ENCODE results near the gene ZP1.
"Not testable (repeated sequence)": the region's sequence is repeated elsewhere in the genome, so short reads cannot be mapped to it uniquely, and the experiment has no call there.

The ZP1 gene

DNA sequence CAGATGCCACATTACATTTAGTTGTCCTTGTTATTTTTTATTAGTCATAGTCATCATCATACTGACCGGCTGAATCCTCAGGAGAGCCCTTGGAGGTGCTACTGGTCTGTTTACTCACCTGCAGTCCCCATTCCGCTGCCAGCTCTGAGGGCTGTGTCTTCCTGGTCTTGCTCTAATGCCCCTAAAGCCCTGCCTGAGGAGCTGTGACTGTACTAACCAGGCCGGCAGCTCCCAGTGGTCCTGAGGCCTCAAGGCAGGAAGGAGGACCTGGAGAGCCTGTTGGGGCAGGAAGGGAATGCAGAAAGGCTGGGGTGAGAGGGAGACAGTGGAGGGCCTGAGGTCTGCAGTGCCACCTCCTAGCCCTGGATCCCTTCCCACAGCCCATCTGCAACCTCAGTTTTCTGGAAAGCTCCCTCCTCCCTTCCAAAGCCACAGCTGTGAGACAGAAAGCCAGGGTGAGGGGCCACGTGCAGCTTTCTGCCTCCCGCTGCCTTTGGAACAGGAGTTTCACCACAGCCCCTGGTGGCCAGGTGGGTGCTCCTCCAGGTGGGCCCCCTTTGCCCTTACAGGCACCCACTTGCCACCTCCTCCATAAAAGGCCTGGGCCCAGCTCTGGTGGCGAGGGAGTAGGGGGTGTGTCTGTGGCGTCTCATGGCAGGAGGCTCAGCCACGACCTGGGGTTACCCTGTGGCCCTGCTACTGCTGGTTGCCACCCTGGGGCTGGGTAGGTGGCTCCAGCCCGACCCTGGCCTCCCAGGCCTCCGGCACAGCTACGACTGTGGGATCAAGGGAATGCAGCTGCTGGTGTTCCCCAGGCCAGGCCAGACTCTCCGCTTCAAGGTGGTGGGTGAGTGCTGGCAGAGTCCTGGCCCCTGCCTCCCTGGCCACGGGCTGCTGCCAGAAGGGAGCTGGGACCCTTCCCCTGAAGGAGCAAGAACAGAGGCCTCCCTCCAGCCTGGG lies at the start of gene ZP1:
ZP1 (plus strand) TSS at position 632 of the 960 bp plus-strand sequence; CDS start at position 652, 20 bp downstream.
- H3K4me3 ChIP-seq (ENCODE audit: control insufficient read depth, low read depth, low read length), result no peak within 1 kb of the TSS
- peak; percentile 35 for DNase-seq (ENCODE audit: low read depth)
- TF ChIP-seq CTCF (conservative IDR thresholded peaks at IDR 0.05; ENCODE audit: control insufficient read depth, insufficient read depth, low read depth, low read length), result no peak

DNA sequence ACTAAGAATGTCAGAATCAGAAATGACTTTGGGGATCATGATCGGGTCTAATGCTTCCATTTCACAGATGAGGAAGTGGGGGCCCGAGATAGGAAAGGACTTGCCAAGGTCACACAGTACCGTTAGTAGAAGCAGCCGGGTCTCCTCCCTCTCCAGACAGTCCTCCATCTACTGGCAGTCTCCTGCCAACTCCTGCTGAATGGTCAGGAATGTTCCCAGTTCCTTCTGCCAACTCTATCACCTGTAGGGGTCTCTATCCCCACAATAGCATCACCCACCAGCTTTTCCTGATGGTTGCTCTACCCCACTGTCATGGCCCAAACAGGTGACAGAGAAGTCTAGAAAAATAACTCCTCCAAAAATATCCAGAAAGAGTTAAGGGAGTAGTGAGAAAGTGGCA lies 49.3 kb upstream of the ZP1 start:
- no peak for TF ChIP-seq CTCF (conservative IDR thresholded peaks at IDR 0.05; ENCODE audit: control insufficient read depth, insufficient read depth, low read depth, low read length)
- no peak overlapping the region for H3K4me3 ChIP-seq (ENCODE audit: control insufficient read depth, low read depth, low read length)
- DNase-seq (ENCODE audit: low read depth), result no peak

GRCh38 chr11:60821827-60822599 lies 45.3 kb upstream of the ZP1 start:
- no peak for DNase-seq (ENCODE audit: low read depth)
- no peak overlapping the region for H3K4me3 ChIP-seq (ENCODE audit: control insufficient read depth, low read depth, low read length)
- no peak for TF ChIP-seq CTCF (conservative IDR thresholded peaks at IDR 0.05; ENCODE audit: control insufficient read depth, insufficient read depth, low read depth, low read length)

- DNase-seq (ENCODE audit: low read depth); H3K4me3 ChIP-seq (ENCODE audit: control insufficient read depth, low read depth, low read length): not testable (repeated sequence)
Measured at GRCh38 chr11:60823745-60824306, 43.5 kb upstream of the ZP1 start.

GRCh38 chr11:60825118-60825517 lies 42.2 kb upstream of the ZP1 start:
- no peak for TF ChIP-seq CTCF (conservative IDR thresholded peaks at IDR 0.05; ENCODE audit: control insufficient read depth, insufficient read depth, low read depth, low read length)
- DNase-seq (ENCODE audit: low read depth), result no peak
- no peak overlapping the region for H3K4me3 ChIP-seq (ENCODE audit: control insufficient read depth, low read depth, low read length)

GRCh38 chr11:60825790-60826189 lies 41.6 kb upstream of the ZP1 start:
- H3K4me3 ChIP-seq (ENCODE audit: control insufficient read depth, low read depth, low read length), result no peak overlapping the region
- DNase-seq (ENCODE audit: low read depth), result no peak
- TF ChIP-seq CTCF (conservative IDR thresholded peaks at IDR 0.05; ENCODE audit: control insufficient read depth, insufficient read depth, low read depth, low read length), result no peak

All from fibroblast of mammary gland (primary cell).